SJCRH30 (cell line): ENCODE data around the gene NRP2. TPM values are rescaled to one million over a fixed set of nuclear protein-coding genes. Genes with fewer than 3 reads are reported as not detected.

Source experiments
- DNase-seq, 2 experiments: peaks; one replicate each; pipeline ENCODE4 v3.0.0-alpha.2; 2015 to 2020
- H3K27ac ChIP-seq: fragments of 250-450 bp; sonication (Bioruptor Pico); 2 replicates; pipeline ENCODE4 v1.5.1; 2020; ENCODE audit warnings: mild to moderate bottlenecking, moderate library complexity
- H3K27me3 ChIP-seq: fragments of 250-450 bp; sonication (Bioruptor Pico); 2 replicates; pipeline ENCODE4 v1.5.1; 2020; ENCODE audit warnings: mild to moderate bottlenecking, moderate library complexity
- H3K36me3 ChIP-seq: fragments of 250-450 bp; sonication (Bioruptor Pico); 2 replicates; pipeline ENCODE4 v1.5.1; 2020; ENCODE audit warnings: mild to moderate bottlenecking, moderate library complexity
- H3K4me1 ChIP-seq: fragments of 250-450 bp; sonication (Bioruptor Pico); 2 replicates; pipeline ENCODE4 v1.5.1; 2020; ENCODE audit warnings: mild to moderate bottlenecking, moderate library complexity
- H3K4me3 ChIP-seq: fragments of 250-450 bp; sonication (Bioruptor Pico); 2 replicates; pipeline ENCODE4 v1.5.1; 2020; ENCODE audit warnings: mild to moderate bottlenecking, moderate library complexity
- H3K9me3 ChIP-seq: fragments of 250-450 bp; sonication (Bioruptor Pico); replicated peaks from 2 replicates; pipeline ENCODE4 v1.5.1; 2020; ENCODE audit warnings: mild to moderate bottlenecking, moderate library complexity
- total RNA-seq: library from RNA; depleted of rRNA; stranded (reverse); fragments of >200 nt; shearing (Covaris generic); gene quantifications from 2 replicates; pipeline ENCODE4 v1.2.3, GENCODE V29; 2014; rRNA removed

The NRP2 gene
- total RNA-seq = 57.5 and 76.4 TPM in 2 replicates

- no peaks in the 10 kb centered on the region for H3K27me3 ChIP-seq
- H3K9me3 ChIP-seq = no peaks in the 10 kb centered on the region
- peaks cover 16% of the 10 kb centered on the region for H3K4me1 ChIP-seq
- DNase-seq = peak; percentile 90 to 92
- no peaks in the 10 kb centered on the region for H3K36me3 ChIP-seq
- H3K4me3 ChIP-seq = peak within 1 kb of the TSS; percentile 65
- peak within 1 kb of the TSS; percentile 45 for H3K27ac ChIP-seq
Observed at GRCh38 chr2:205682239-205682970, at the start of gene NRP2. TSS of gene NRP2 (plus strand) at chr2:205682501. CDS start at chr2:205683291, 790 bp downstream.

GRCh38 chr2:205633994-205634393 lies 48.3 kb upstream of the NRP2 start:
- Histone ChIP-seq H3K9me3 (no peaks in the 10 kb centered on the region), H3K4me1 (no peaks in the 10 kb centered on the region), H3K27me3 (no peaks in the 10 kb centered on the region), H3K4me3 (no peak overlapping the region), H3K36me3 (no peaks in the 10 kb centered on the region), H3K27ac (no peak overlapping the region)
- DNase-seq = no peak

- Histone ChIP-seq H3K4me1 (no peaks in the 10 kb centered on the region; the same call in 1 of the 2 replicates), H3K27ac (no peak overlapping the region), H3K36me3 (no peaks in the 10 kb centered on the region), H3K9me3 (no peaks in the 10 kb centered on the region), H3K4me3 (no peak overlapping the region), H3K27me3 (no peaks in the 10 kb centered on the region)
- DNase-seq = no peak
Observed at GRCh38 chr2:205636549-205637319, 45.6 kb upstream of the NRP2 start.

- Histone ChIP-seq H3K4me1 (no peaks in the 10 kb centered on the region; the same call in 1 of the 2 replicates), H3K27me3 (no peaks in the 10 kb centered on the region), H3K9me3 (no peaks in the 10 kb centered on the region), H3K27ac (no peak overlapping the region), H3K36me3 (no peaks in the 10 kb centered on the region), H3K4me3 (no peak overlapping the region)
- DNase-seq = no peak
Observed at GRCh38 chr2:205637320-205637602, 45.0 kb upstream of the NRP2 start.

GRCh38 chr2:205637779-205638503 lies 44.4 kb upstream of the NRP2 start:
- Histone ChIP-seq H3K27ac (no peak overlapping the region), H3K9me3 (no peaks in the 10 kb centered on the region), H3K36me3 (no peaks in the 10 kb centered on the region), H3K4me1 (no peaks in the 10 kb centered on the region; the same call in 1 of the 2 replicates), H3K4me3 (no peak overlapping the region), H3K27me3 (no peaks in the 10 kb centered on the region)
- DNase-seq = no peak

- DNase-seq = no peak
- H3K4me3 ChIP-seq = no peak overlapping the region
- H3K27ac ChIP-seq = no peak overlapping the region
- H3K4me1 ChIP-seq = peaks cover 2% of the 10 kb centered on the region
- H3K9me3 ChIP-seq = no peaks in the 10 kb centered on the region
- no peaks in the 10 kb centered on the region for H3K36me3 ChIP-seq
- no peaks in the 10 kb centered on the region for H3K27me3 ChIP-seq
Observed at GRCh38 chr2:205640716-205641115, 41.6 kb upstream of the NRP2 start.

GRCh38 chr2:205642599-205643356 lies 39.5 kb upstream of the NRP2 start:
- Histone ChIP-seq H3K36me3 (no peaks in the 10 kb centered on the region), H3K27me3 (no peaks in the 10 kb centered on the region), H3K4me1 (peaks cover 2% of the 10 kb centered on the region), H3K9me3 (no peaks in the 10 kb centered on the region), H3K4me3 (no peak overlapping the region), H3K27ac (no peak overlapping the region)
- peak in 1 of 2 experiments; percentile 35 for DNase-seq

- DNase-seq = no peak
- peaks cover 2% of the 10 kb centered on the region for H3K4me1 ChIP-seq
- no peaks in the 10 kb centered on the region for H3K9me3 ChIP-seq
- no peak overlapping the region for H3K27ac ChIP-seq
- no peak overlapping the region for H3K4me3 ChIP-seq
- no peaks in the 10 kb centered on the region for H3K36me3 ChIP-seq
- H3K27me3 ChIP-seq = no peaks in the 10 kb centered on the region
Observed at GRCh38 chr2:205643391-205643885, 38.9 kb upstream of the NRP2 start.

GRCh38 chr2:205644018-205644417 lies 38.3 kb upstream of the NRP2 start:
- Histone ChIP-seq H3K27ac (no peak overlapping the region), H3K9me3 (no peaks in the 10 kb centered on the region), H3K27me3 (no peaks in the 10 kb centered on the region), H3K4me1 (peaks cover 2% of the 10 kb centered on the region), H3K36me3 (no peaks in the 10 kb centered on the region), H3K4me3 (no peak overlapping the region)
- no peak for DNase-seq

GRCh38 chr2:205646680-205647079 lies 35.6 kb upstream of the NRP2 start:
- H3K27me3 ChIP-seq = no peaks in the 10 kb centered on the region

GRCh38 chr2:205650450-205650849 lies 31.9 kb upstream of the NRP2 start:
- no peaks in the 10 kb centered on the region for H3K27me3 ChIP-seq
- H3K4me1 ChIP-seq = no peaks in the 10 kb centered on the region
- H3K9me3 ChIP-seq = no peaks in the 10 kb centered on the region
- no peak overlapping the region for H3K4me3 ChIP-seq
- no peak for DNase-seq
- no peak overlapping the region for H3K27ac ChIP-seq
- no peaks in the 10 kb centered on the region for H3K36me3 ChIP-seq

More at GRCh38 chr2:205646680-205647079, 35.6 kb upstream of the NRP2 start:
- no peak for DNase-seq
- Histone ChIP-seq H3K27ac (no peak overlapping the region), H3K9me3 (no peaks in the 10 kb centered on the region), H3K4me3 (no peak overlapping the region), H3K36me3 (no peaks in the 10 kb centered on the region), H3K4me1 (peaks cover 2% of the 10 kb centered on the region; the same call in 1 of the 2 replicates)

GRCh38 chr2:205650931-205651330 lies 31.4 kb upstream of the NRP2 start:
- H3K36me3 ChIP-seq = no peaks in the 10 kb centered on the region
- no peak overlapping the region for H3K27ac ChIP-seq
- H3K27me3 ChIP-seq = no peaks in the 10 kb centered on the region
- no peak overlapping the region for H3K4me3 ChIP-seq
- H3K9me3 ChIP-seq = no peaks in the 10 kb centered on the region
- DNase-seq = no peak
- H3K4me1 ChIP-seq = no peaks in the 10 kb centered on the region

GRCh38 chr2:205651719-205652118 lies 30.6 kb upstream of the NRP2 start:
- Histone ChIP-seq H3K9me3 (no peaks in the 10 kb centered on the region), H3K36me3 (no peaks in the 10 kb centered on the region), H3K27me3 (no peaks in the 10 kb centered on the region), H3K4me1 (no peaks in the 10 kb centered on the region), H3K4me3 (no peak overlapping the region), H3K27ac (no peak overlapping the region)
- no peak for DNase-seq

- DNase-seq = no peak
- Histone ChIP-seq H3K27ac (no peak overlapping the region), H3K4me3 (no peak overlapping the region), H3K4me1 (peaks cover 4% of the 10 kb centered on the region), H3K36me3 (no peaks in the 10 kb centered on the region), H3K9me3 (no peaks in the 10 kb centered on the region), H3K27me3 (no peaks in the 10 kb centered on the region)
Observed at GRCh38 chr2:205654878-205655605, 27.3 kb upstream of the NRP2 start.
